Measurements from ENCODE around the gene OCEL1. TPM values are rescaled to one million over a fixed set of nuclear protein-coding genes. Genes with fewer than 3 reads are reported as not detected.

OCEL1 gene
- total and polyA plus RNA-seq, 2 of the 13 experiments (the other 11 are each of a cell fraction or from before 2014, with no cell fraction given) = 10.6 to 17.2 TPM

- TF ChIP-seq ZGPAT (CRISPR knock-in tag; IDR thresholded peaks at IDR 0.05) = peak; percentile 95; the same call in 1 of the 2 replicates
- TF ChIP-seq ASH2L (IDR thresholded peaks at IDR 0.05; ENCODE audit: insufficient read length, low read depth, low read length) = peak; percentile 65
- no peak for TF ChIP-seq CCDC6 (CRISPR knock-in tag; IDR thresholded peaks at IDR 0.05)
- TF ChIP-seq ZNF616 (CRISPR knock-in tag; IDR thresholded peaks at IDR 0.05; ENCODE audit: low read depth) = no peak
- no peak for TF ChIP-seq PAX8 (CRISPR knock-in tag; IDR thresholded peaks at IDR 0.05; ENCODE audit: borderline replicate concordance)
- TF ChIP-seq POGK (CRISPR knock-in tag; conservative IDR thresholded peaks at IDR 0.05) = peak; percentile 87
- TF ChIP-seq ZNF275 (CRISPR knock-in tag; IDR thresholded peaks at IDR 0.05; ENCODE audit: borderline replicate concordance) = no peak
- TF ChIP-seq ZNF329 (CRISPR knock-in tag; IDR thresholded peaks at IDR 0.05; ENCODE audit: low read depth) = 0 out of 2 replicates have a peak, but pooled peaks have one; percentile 47
- no peak for TF ChIP-seq ZNF672 (CRISPR knock-in tag; IDR thresholded peaks at IDR 0.05)
- TF ChIP-seq ZFY (CRISPR knock-in tag; IDR thresholded peaks at IDR 0.05) = peak; percentile 77
- TF ChIP-seq NR0B2 (CRISPR knock-in tag; IDR thresholded peaks at IDR 0.05) = peak; percentile 77; the same call in 1 of the 2 replicates
- peak; percentile 70 for TF ChIP-seq ZMYM4 (CRISPR knock-in tag; IDR thresholded peaks at IDR 0.05)
- TF ChIP-seq TOPORS (CRISPR knock-in tag; IDR thresholded peaks at IDR 0.05) = peak; percentile 78; the same call in 1 of the 2 replicates
- TF ChIP-seq SNAPC2 (CRISPR knock-in tag; IDR thresholded peaks at IDR 0.05) = peak; percentile 49
- peak; percentile 80 for TF ChIP-seq ZHX1 (CRISPR knock-in tag; IDR thresholded peaks at IDR 0.05; ENCODE audit: low read depth)
- TF ChIP-seq CEBPG (CRISPR knock-in tag; IDR thresholded peaks at IDR 0.05) = peak; percentile 39; the same call in 1 of the 2 replicates
- peak; percentile 32; the same call in 1 of the 2 replicates for TF ChIP-seq ZFP1 (CRISPR knock-in tag; IDR thresholded peaks at IDR 0.05)
- TF ChIP-seq TARDBP (CRISPR knock-in tag; IDR thresholded peaks at IDR 0.05) = peak; percentile 98
- peak; percentile 81; the same call in 1 of the 2 replicates for TF ChIP-seq ZBTB39 (CRISPR knock-in tag; IDR thresholded peaks at IDR 0.05)
These were observed 22.2 kb downstream of the OCEL1 start (continued) for GRCh38 chr19:17248011-17248776.

All from HepG2 (cell line).